KMS-11 (cell line): ENCODE results near the gene SYTL1.

Source experiments
- H2AFZ ChIP-seq: fragments of 200-600 bp; sonication (generic); 2 replicates; pipeline ENCODE4 v1.6.1; 2016; ENCODE audit warnings: antibody characterized with exemption, mixed run types, low read depth
- H3K27ac ChIP-seq: fragments of 200-600 bp; sonication (generic); 2 replicates; pipeline ENCODE4 v1.6.1; 2016; ENCODE audit warnings: mild to moderate bottlenecking, mixed run types
- H3K27me3 ChIP-seq: fragments of 200-600 bp; sonication (generic); 2 replicates; pipeline ENCODE4 v1.6.1; 2017; ENCODE audit warnings: mild to moderate bottlenecking, low read depth, mixed run types, moderate library complexity; ENCODE audit not compliant: insufficient read depth
- H3K36me3 ChIP-seq: fragments of 200-600 bp; sonication (generic); 2 replicates; pipeline ENCODE4 v1.6.1; 2017; ENCODE audit warnings: mild to moderate bottlenecking, mixed run types; ENCODE audit not compliant: insufficient read depth
- H3K4me1 ChIP-seq: fragments of 200-600 bp; sonication (generic); 2 replicates; pipeline ENCODE4 v1.6.1; 2016; ENCODE audit warnings: mild to moderate bottlenecking, low read depth, mixed run types; ENCODE audit not compliant: poor library complexity, severe bottlenecking
- H3K4me2 ChIP-seq: fragments of 200-600 bp; sonication (generic); 2 replicates; pipeline ENCODE4 v1.7.0; 2016; ENCODE audit warnings: mild to moderate bottlenecking, mixed run types
- H3K4me3 ChIP-seq: fragments of 200-600 bp; sonication (generic); IDR thresholded peaks from 2 replicates; pipeline ENCODE4 v1.6.1; 2017; ENCODE audit warnings: low read depth, low read length, mixed read lengths; ENCODE audit not compliant: insufficient read depth
- H3K79me2 ChIP-seq: fragments of 200-600 bp; sonication (generic); 2 replicates; pipeline ENCODE4 v1.6.1; 2016; ENCODE audit warnings: low read depth, mixed run types; ENCODE audit not compliant: insufficient read depth
- H3K9ac ChIP-seq: fragments of 200-600 bp; sonication (generic); 2 replicates; pipeline ENCODE4 v1.6.1; 2016; ENCODE audit warnings: mild to moderate bottlenecking, mixed run types
- H4K20me1 ChIP-seq: fragments of 200-600 bp; sonication (generic); 2 replicates; pipeline ENCODE4 v1.6.1; 2016; ENCODE audit warnings: mild to moderate bottlenecking, mixed run types; ENCODE audit not compliant: insufficient read depth
- CTCF ChIP-seq: fragments of 200-600 bp; sonication (generic); conservative IDR thresholded peaks from 2 replicates; pipeline ENCODE4 v1.6.1; 2017; ENCODE audit warnings: low read depth, mild to moderate bottlenecking, antibody characterized with exemption, low read length, moderate library complexity, mixed read lengths

SYTL1 gene

GRCh38 chr1:27330786-27331185, 11.0 kb upstream of the SYTL1 start:
- H2AFZ ChIP-seq = no peak overlapping the region
- H3K79me2 ChIP-seq = peaks cover 33% of the 10 kb centered on the region
- H3K9ac ChIP-seq = no peak overlapping the region
- no peak overlapping the region for H3K27ac ChIP-seq
- H3K4me3 ChIP-seq = no peak overlapping the region
- no peaks in the 10 kb centered on the region for H4K20me1 ChIP-seq
- TF ChIP-seq CTCF = no peak
- H3K36me3 ChIP-seq = no peaks in the 10 kb centered on the region
- no peaks in the 10 kb centered on the region for H3K27me3 ChIP-seq
- no peaks in the 10 kb centered on the region for H3K4me1 ChIP-seq
- H3K4me2 ChIP-seq = no peak overlapping the region

- Histone ChIP-seq H3K9ac (no peak overlapping the region), H3K27ac (no peak overlapping the region), H3K79me2 (peaks cover 30% of the 10 kb centered on the region), H3K27me3 (no peaks in the 10 kb centered on the region), H3K4me3 (no peak overlapping the region), H4K20me1 (no peaks in the 10 kb centered on the region), H2AFZ (no peak overlapping the region), H3K4me1 (no peaks in the 10 kb centered on the region), H3K4me2 (no peak overlapping the region), H3K36me3 (no peaks in the 10 kb centered on the region)
- no peak for TF ChIP-seq CTCF
Observed at GRCh38 chr1:27331426-27331825, 10.4 kb upstream of the SYTL1 start.

- Histone ChIP-seq H3K36me3 (no peaks in the 10 kb centered on the region), H4K20me1 (no peaks in the 10 kb centered on the region), H3K27ac (no peak overlapping the region)
Observed at GRCh38 chr1:27331922-27332321, 9.9 kb upstream of the SYTL1 start.

GRCh38 chr1:27332536-27333281, 9.1 kb upstream of the SYTL1 start:
- no peak overlapping the region for H3K27ac ChIP-seq
- H3K9ac ChIP-seq = no peak overlapping the region
- no peak overlapping the region for H2AFZ ChIP-seq
- TF ChIP-seq CTCF = peak; percentile 85
- H3K4me1 ChIP-seq = no peaks in the 10 kb centered on the region
- H3K4me2 ChIP-seq = no peak overlapping the region
- no peaks in the 10 kb centered on the region for H3K36me3 ChIP-seq
- no peaks in the 10 kb centered on the region for H4K20me1 ChIP-seq
- H3K27me3 ChIP-seq = no peaks in the 10 kb centered on the region
- H3K79me2 ChIP-seq = peaks cover 18% of the 10 kb centered on the region
- no peak overlapping the region for H3K4me3 ChIP-seq

More at GRCh38 chr1:27331922-27332321, 9.9 kb upstream of the SYTL1 start:
- no peaks in the 10 kb centered on the region for H3K27me3 ChIP-seq
- no peaks in the 10 kb centered on the region for H3K4me1 ChIP-seq
- H3K4me2 ChIP-seq = no peak overlapping the region
- no peak overlapping the region for H2AFZ ChIP-seq
- no peak for TF ChIP-seq CTCF
- H3K9ac ChIP-seq = no peak overlapping the region
- no peak overlapping the region for H3K4me3 ChIP-seq
- peaks cover 25% of the 10 kb centered on the region for H3K79me2 ChIP-seq
